ENCODE measurements around the gene FGF2.

DNA sequence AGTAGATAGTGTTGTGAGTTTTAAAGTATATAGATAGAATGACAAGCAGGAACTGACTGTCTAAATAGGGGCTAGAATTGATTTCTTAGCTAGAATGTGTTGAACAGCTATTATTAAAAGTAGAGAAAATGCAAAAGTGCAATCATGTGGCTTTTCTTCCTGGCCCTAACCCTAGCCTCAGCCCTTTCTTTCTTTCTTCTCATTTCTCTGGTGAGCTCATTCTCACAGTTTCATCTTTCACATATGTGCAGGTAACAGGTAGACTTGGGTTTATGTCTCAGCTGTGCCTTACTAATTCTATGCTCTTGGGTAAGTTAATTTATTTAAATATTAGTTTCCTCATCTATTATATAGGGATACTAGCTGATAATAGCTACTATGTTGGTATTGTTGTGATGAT lies 24.9 kb downstream of the FGF2 start:
- TF ChIP-seq CTCF (IDR thresholded peaks at IDR 0.05; ENCODE audit: insufficient read depth, low read length) = no peak
- no peak for TF ChIP-seq SPI1 (IDR thresholded peaks at IDR 0.05; ENCODE audit: borderline replicate concordance, low read depth)
- TF ChIP-seq, protein P1, sequence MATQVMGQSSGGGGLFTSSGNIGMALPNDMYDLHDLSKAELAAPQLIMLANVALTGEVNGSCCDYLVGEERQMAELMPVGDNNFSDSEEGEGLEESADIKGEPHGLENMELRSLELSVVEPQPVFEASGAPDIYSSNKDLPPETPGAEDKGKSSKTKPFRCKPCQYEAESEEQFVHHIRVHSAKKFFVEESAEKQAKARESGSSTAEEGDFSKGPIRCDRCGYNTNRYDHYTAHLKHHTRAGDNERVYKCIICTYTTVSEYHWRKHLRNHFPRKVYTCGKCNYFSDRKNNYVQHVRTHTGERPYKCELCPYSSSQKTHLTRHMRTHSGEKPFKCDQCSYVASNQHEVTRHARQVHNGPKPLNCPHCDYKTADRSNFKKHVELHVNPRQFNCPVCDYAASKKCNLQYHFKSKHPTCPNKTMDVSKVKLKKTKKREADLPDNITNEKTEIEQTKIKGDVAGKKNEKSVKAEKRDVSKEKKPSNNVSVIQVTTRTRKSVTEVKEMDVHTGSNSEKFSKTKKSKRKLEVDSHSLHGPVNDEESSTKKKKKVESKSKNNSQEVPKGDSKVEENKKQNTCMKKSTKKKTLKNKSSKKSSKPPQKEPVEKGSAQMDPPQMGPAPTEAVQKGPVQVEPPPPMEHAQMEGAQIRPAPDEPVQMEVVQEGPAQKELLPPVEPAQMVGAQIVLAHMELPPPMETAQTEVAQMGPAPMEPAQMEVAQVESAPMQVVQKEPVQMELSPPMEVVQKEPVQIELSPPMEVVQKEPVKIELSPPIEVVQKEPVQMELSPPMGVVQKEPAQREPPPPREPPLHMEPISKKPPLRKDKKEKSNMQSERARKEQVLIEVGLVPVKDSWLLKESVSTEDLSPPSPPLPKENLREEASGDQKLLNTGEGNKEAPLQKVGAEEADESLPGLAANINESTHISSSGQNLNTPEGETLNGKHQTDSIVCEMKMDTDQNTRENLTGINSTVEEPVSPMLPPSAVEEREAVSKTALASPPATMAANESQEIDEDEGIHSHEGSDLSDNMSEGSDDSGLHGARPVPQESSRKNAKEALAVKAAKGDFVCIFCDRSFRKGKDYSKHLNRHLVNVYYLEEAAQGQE (IDR thresholded peaks at IDR 0.05; ENCODE audit: insufficient replicate concordance, low read depth) = no peak
- TF ChIP-seq POLR2AphosphoS5 (IDR thresholded peaks at IDR 0.05; ENCODE audit: low read depth) = no peak
- no peak for TF ChIP-seq GABPA (IDR thresholded peaks at IDR 0.05; ENCODE audit: low read depth)

Measured in HL-60 (cell line).